ENCODE measurements around the gene ANTXR2. TPM values are rescaled to one million over a fixed set of nuclear protein-coding genes. Genes with fewer than 3 reads are reported as not detected.
"Not testable (repeated sequence)": the region's sequence is repeated elsewhere in the genome, so short reads cannot be mapped to it uniquely, and the experiment has no call there.

The ANTXR2 gene
- total RNA-seq, 1 donor from 2014 or later: 46.9 TPM

GRCh38 chr4:80024335-80024734, 48.7 kb downstream of the ANTXR2 start:
- no peak for DNase-seq (ENCODE audit: low spot score)

GRCh38 chr4:80022282-80022681, 50.7 kb downstream of the ANTXR2 start:
- DNase-seq (ENCODE audit: low spot score): no peak

GRCh38 chr4:80017125-80017854, 55.7 kb downstream of the ANTXR2 start:
- no peak for DNase-seq (ENCODE audit: low spot score)

GRCh38 chr4:80016506-80016905, 56.5 kb downstream of the ANTXR2 start:
- no peak for DNase-seq (ENCODE audit: low spot score)

- no peak for DNase-seq (ENCODE audit: low spot score)
These were observed 57.4 kb downstream of the ANTXR2 start for GRCh38 chr4:80015407-80016189.

- no peak for DNase-seq (ENCODE audit: low spot score)
These were observed 58.5 kb downstream of the ANTXR2 start for GRCh38 chr4:80014531-80014930.

GRCh38 chr4:80012291-80012690, 60.7 kb downstream of the ANTXR2 start:
- no peak for DNase-seq (ENCODE audit: low spot score)

GRCh38 chr4:80011636-80012236, 61.3 kb downstream of the ANTXR2 start:
- DNase-seq (ENCODE audit: low spot score): no peak

- DNase-seq (ENCODE audit: low spot score): no peak
These were observed 62.7 kb downstream of the ANTXR2 start for GRCh38 chr4:80010316-80010715.

GRCh38 chr4:80009806-80010205, 63.2 kb downstream of the ANTXR2 start:
- no peak for DNase-seq (ENCODE audit: low spot score)

- no peak for DNase-seq (ENCODE audit: low spot score)
These were observed 64.1 kb downstream of the ANTXR2 start for GRCh38 chr4:80008971-80009370.

GRCh38 chr4:80008351-80008750, 64.7 kb downstream of the ANTXR2 start:
- DNase-seq (ENCODE audit: low spot score): no peak

GRCh38 chr4:80007745-80008149, 65.3 kb downstream of the ANTXR2 start:
- no peak for DNase-seq (ENCODE audit: low spot score)

GRCh38 chr4:80006935-80007744, 65.9 kb downstream of the ANTXR2 start:
- no peak for DNase-seq (ENCODE audit: low spot score)

- DNase-seq (ENCODE audit: low spot score): no peak
These were observed 67.2 kb downstream of the ANTXR2 start for GRCh38 chr4:80005863-80006262.

GRCh38 chr4:80004319-80004718, 68.7 kb downstream of the ANTXR2 start:
- DNase-seq (ENCODE audit: low spot score): no peak

- not testable (repeated sequence) for DNase-seq (ENCODE audit: low spot score)
These were observed 70.5 kb downstream of the ANTXR2 start for GRCh38 chr4:80002559-80002958.

- not testable (repeated sequence) for DNase-seq (ENCODE audit: low spot score)
These were observed 74.0 kb downstream of the ANTXR2 start for GRCh38 chr4:79999048-79999447.

- no peak for DNase-seq (ENCODE audit: low spot score)
These were observed 74.8 kb downstream of the ANTXR2 start for GRCh38 chr4:79998201-79998600.

GRCh38 chr4:79996851-79997250, 76.2 kb downstream of the ANTXR2 start:
- DNase-seq (ENCODE audit: low spot score): no peak

- DNase-seq (ENCODE audit: low spot score): no peak
These were observed 79.6 kb downstream of the ANTXR2 start for GRCh38 chr4:79993476-79993875.

- DNase-seq (ENCODE audit: low spot score): no peak
These were observed 81.4 kb downstream of the ANTXR2 start for GRCh38 chr4:79991601-79992000.

Data from umbilical cord (tissue), 2 donors.